NCI-H2029 treated with DMSO at 0.1 percent for 48 hours (cell line): Measurements from ENCODE around the gene CADM2.

Experiments used
- DNase-seq: peaks from one replicate; lab custom pipeline; 2025; lab: John Stamatoyannopoulos, UW

CADM2 gene

GRCh38 chr3:84984429-84984828 is 25.6 kb downstream of the CADM2 start:
- DNase-seq: no peak

GRCh38 chr3:84985795-84986194 is 27.0 kb downstream of the CADM2 start:
- no peak for DNase-seq

GRCh38 chr3:84987706-84988504 is 29.1 kb downstream of the CADM2 start:
- no peak for DNase-seq

GRCh38 chr3:84989102-84989501 is 30.3 kb downstream of the CADM2 start:
- DNase-seq: no peak

- no peak for DNase-seq
These were observed 32.7 kb downstream of the CADM2 start for GRCh38 chr3:84991422-84991900.

- DNase-seq: no peak
These were observed 35.2 kb downstream of the CADM2 start for GRCh38 chr3:84993956-84994355.

GRCh38 chr3:84998545-84998944 is 39.8 kb downstream of the CADM2 start:
- no peak for DNase-seq

GRCh38 chr3:85003479-85003878 is 44.7 kb downstream of the CADM2 start:
- no peak for DNase-seq

GRCh38 chr3:85004147-85004546 is 45.4 kb downstream of the CADM2 start:
- DNase-seq: no peak

GRCh38 chr3:85005946-85006345 is 47.2 kb downstream of the CADM2 start:
- DNase-seq: no peak

- no peak for DNase-seq
These were observed 48.7 kb downstream of the CADM2 start for GRCh38 chr3:85007195-85008094.

GRCh38 chr3:85020828-85021227 is 62.0 kb downstream of the CADM2 start:
- no peak for DNase-seq

GRCh38 chr3:85030052-85030451 is 71.3 kb downstream of the CADM2 start:
- DNase-seq: no peak

- DNase-seq: no peak
These were observed 78.4 kb downstream of the CADM2 start for GRCh38 chr3:85037203-85037602.

GRCh38 chr3:85041001-85041400 is 82.2 kb downstream of the CADM2 start:
- no peak for DNase-seq

GRCh38 chr3:85041562-85042055 is 82.8 kb downstream of the CADM2 start:
- DNase-seq: no peak

- no peak for DNase-seq
These were observed 92.0 kb downstream of the CADM2 start for GRCh38 chr3:85050821-85051220.

- DNase-seq: no peak
These were observed 93.0 kb downstream of the CADM2 start for GRCh38 chr3:85051786-85052185.

- no peak for DNase-seq
These were observed 94.8 kb downstream of the CADM2 start for GRCh38 chr3:85053626-85054025.

GRCh38 chr3:85054579-85054978 is 95.8 kb downstream of the CADM2 start:
- no peak for DNase-seq

- no peak for DNase-seq
These were observed 110.1 kb downstream of the CADM2 start for GRCh38 chr3:85068911-85069310.

- DNase-seq: no peak
These were observed 115.2 kb downstream of the CADM2 start for GRCh38 chr3:85074003-85074402.

- DNase-seq: no peak
These were observed 116.9 kb downstream of the CADM2 start for GRCh38 chr3:85075663-85076062.
